HepG2 (cell line): ENCODE results near the gene ST6GALNAC3. TPM values are rescaled to one million over a fixed set of nuclear protein-coding genes. Genes with fewer than 3 reads are reported as not detected.

Source experiments
- AHDC1 ChIP-seq: sonication (generic); formaldehyde crosslinking; IDR thresholded peaks from 2 replicates; pipeline ENCODE4 v1.5.1; 2020; ENCODE audit warnings: mild to moderate bottlenecking, missing genetic modification reagents, borderline replicate concordance
- AKAP8 ChIP-seq: sonication (generic); formaldehyde crosslinking; IDR thresholded peaks from 2 replicates; pipeline ENCODE4 v1.5.1; 2020; ENCODE audit warnings: mild to moderate bottlenecking, missing genetic modification reagents
- ATF2 ChIP-seq: sonication (generic); formaldehyde crosslinking; IDR thresholded peaks from 2 replicates; pipeline ENCODE4 v1.4.0; 2020; ENCODE audit warnings: missing genetic modification reagents
- CCAR2 ChIP-seq: fragments of 200-400 bp; formaldehyde crosslinking; optimal IDR thresholded peaks from 2 replicates; pipeline ENCODE3; 2018; ENCODE audit warnings: low read depth, mild to moderate bottlenecking, low read length, moderate library complexity
- RNF219 ChIP-seq: sonication (generic); formaldehyde crosslinking; IDR thresholded peaks from 2 replicates; pipeline ENCODE4 v1.5.0; 2020; ENCODE audit warnings: mild to moderate bottlenecking, missing genetic modification reagents
- SMYD3 ChIP-seq: sonication (generic); formaldehyde crosslinking; IDR thresholded peaks from 2 replicates; pipeline ENCODE4 v1.8.1; 2023; ENCODE audit warnings: mild to moderate bottlenecking, missing genetic modification reagents
- ZNF17 ChIP-seq: sonication (generic); formaldehyde crosslinking; IDR thresholded peaks from 2 replicates; pipeline ENCODE4 v1.5.0; 2020; ENCODE audit warnings: mild to moderate bottlenecking, missing genetic modification reagents
- ZNF292 ChIP-seq: sonication (generic); formaldehyde crosslinking; IDR thresholded peaks from 2 replicates; pipeline ENCODE4 v1.8.1; 2022; ENCODE audit warnings: mild to moderate bottlenecking, low read depth, missing genetic modification reagents, borderline replicate concordance
- polyA plus RNA-seq, 8 experiments: library from polyadenylated mRNA; depleted of rRNA in 3 of 8; stranded (reverse) in 7 of 8; unstranded in 1 of 8; fragments of >200 nt; fragmentation: Illumina TruSeq in 4 of 8; extraction: Trizol in 4 of 8; gene quantifications; 2 replicates each; pipeline versions ENCODE4 v1.2.1 to v1.2.3, GENCODE V29; 2011 to 2016; ENCODE audit warnings: low read depth in 4 of 8, missing spikeins in 1 of 8, mixed read lengths in 1 of 8; ENCODE audit not compliant: insufficient read depth in 1 of 8
- total RNA-seq, 5 experiments: library from RNA; depleted of rRNA; stranded (reverse); fragments of >200 nt; fragmentation: Illumina TruSeq; extraction: Trizol; gene quantifications; 2 replicates each; pipeline ENCODE4 v1.2.3, GENCODE V29; 2016; ENCODE audit warnings: low read depth in 1 of 5
- TF ChIP-seq, protein P1 (sequence below): sonication (generic); formaldehyde crosslinking; IDR thresholded peaks from 2 replicates; pipeline ENCODE4 v1.5.0; 2020; ENCODE audit warnings: mild to moderate bottlenecking, missing genetic modification reagents, moderate library complexity

ST6GALNAC3 gene
- total and polyA plus RNA-seq, 2 of the 13 experiments (the other 11 are each of a cell fraction or from before 2014, with no cell fraction given), result not detected

DNA sequence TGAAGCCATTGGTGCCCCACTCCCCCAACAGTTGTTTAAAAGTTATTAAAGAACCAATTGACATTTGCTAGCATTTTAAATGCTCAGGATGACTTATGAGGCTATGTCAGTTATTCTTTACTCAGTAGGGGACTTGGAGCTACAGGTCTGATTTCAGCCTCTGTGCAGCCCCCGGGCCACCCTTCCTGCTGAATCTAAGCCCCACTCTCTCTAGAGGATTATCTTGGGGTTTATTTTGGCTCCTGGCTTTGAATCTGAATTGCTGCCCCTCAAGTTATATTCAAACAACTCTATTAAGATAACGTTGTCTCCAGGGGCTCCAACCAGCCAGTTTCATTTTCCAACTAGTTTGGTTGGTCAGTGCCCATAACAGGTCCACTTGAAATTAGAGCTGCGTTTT is 135.1 kb downstream of the ST6GALNAC3 start (continued):
- TF ChIP-seq, protein P1, sequence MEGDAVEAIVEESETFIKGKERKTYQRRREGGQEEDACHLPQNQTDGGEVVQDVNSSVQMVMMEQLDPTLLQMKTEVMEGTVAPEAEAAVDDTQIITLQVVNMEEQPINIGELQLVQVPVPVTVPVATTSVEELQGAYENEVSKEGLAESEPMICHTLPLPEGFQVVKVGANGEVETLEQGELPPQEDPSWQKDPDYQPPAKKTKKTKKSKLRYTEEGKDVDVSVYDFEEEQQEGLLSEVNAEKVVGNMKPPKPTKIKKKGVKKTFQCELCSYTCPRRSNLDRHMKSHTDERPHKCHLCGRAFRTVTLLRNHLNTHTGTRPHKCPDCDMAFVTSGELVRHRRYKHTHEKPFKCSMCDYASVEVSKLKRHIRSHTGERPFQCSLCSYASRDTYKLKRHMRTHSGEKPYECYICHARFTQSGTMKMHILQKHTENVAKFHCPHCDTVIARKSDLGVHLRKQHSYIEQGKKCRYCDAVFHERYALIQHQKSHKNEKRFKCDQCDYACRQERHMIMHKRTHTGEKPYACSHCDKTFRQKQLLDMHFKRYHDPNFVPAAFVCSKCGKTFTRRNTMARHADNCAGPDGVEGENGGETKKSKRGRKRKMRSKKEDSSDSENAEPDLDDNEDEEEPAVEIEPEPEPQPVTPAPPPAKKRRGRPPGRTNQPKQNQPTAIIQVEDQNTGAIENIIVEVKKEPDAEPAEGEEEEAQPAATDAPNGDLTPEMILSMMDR (CRISPR knock-in tag), result no peak
- TF ChIP-seq CCAR2 (no peak), ATF2 (CRISPR knock-in tag) (no peak), AHDC1 (CRISPR knock-in tag) (no peak), ZNF292 (CRISPR knock-in tag) (no peak), SMYD3 (CRISPR knock-in tag) (no peak), RNF219 (no peak), AKAP8 (no peak), ZNF17 (no peak)
